Measurements from ENCODE around the gene CEACAM5.

CEACAM5 gene

DNA sequence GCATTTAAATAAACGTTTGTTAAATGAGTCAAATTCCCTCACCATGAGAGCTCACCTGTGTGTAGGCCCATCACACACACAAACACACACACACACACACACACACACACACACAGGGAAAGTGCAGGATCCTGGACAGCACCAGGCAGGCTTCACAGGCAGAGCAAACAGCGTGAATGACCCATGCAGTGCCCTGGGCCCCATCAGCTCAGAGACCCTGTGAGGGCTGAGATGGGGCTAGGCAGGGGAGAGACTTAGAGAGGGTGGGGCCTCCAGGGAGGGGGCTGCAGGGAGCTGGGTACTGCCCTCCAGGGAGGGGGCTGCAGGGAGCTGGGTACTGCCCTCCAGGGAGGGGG is 8.5 kb upstream of the CEACAM5 start:
- H3K4me3 ChIP-seq (ENCODE audit: control insufficient read depth, low read depth, low read length), result no peak overlapping the region
- no peak for DNase-seq (ENCODE audit: low read depth)
- TF ChIP-seq, protein P1, sequence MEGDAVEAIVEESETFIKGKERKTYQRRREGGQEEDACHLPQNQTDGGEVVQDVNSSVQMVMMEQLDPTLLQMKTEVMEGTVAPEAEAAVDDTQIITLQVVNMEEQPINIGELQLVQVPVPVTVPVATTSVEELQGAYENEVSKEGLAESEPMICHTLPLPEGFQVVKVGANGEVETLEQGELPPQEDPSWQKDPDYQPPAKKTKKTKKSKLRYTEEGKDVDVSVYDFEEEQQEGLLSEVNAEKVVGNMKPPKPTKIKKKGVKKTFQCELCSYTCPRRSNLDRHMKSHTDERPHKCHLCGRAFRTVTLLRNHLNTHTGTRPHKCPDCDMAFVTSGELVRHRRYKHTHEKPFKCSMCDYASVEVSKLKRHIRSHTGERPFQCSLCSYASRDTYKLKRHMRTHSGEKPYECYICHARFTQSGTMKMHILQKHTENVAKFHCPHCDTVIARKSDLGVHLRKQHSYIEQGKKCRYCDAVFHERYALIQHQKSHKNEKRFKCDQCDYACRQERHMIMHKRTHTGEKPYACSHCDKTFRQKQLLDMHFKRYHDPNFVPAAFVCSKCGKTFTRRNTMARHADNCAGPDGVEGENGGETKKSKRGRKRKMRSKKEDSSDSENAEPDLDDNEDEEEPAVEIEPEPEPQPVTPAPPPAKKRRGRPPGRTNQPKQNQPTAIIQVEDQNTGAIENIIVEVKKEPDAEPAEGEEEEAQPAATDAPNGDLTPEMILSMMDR (IDR thresholded peaks at IDR 0.05; ENCODE audit: control insufficient read depth, insufficient read depth, low read depth, low read length, missing control alignments), result no peak

DNA sequence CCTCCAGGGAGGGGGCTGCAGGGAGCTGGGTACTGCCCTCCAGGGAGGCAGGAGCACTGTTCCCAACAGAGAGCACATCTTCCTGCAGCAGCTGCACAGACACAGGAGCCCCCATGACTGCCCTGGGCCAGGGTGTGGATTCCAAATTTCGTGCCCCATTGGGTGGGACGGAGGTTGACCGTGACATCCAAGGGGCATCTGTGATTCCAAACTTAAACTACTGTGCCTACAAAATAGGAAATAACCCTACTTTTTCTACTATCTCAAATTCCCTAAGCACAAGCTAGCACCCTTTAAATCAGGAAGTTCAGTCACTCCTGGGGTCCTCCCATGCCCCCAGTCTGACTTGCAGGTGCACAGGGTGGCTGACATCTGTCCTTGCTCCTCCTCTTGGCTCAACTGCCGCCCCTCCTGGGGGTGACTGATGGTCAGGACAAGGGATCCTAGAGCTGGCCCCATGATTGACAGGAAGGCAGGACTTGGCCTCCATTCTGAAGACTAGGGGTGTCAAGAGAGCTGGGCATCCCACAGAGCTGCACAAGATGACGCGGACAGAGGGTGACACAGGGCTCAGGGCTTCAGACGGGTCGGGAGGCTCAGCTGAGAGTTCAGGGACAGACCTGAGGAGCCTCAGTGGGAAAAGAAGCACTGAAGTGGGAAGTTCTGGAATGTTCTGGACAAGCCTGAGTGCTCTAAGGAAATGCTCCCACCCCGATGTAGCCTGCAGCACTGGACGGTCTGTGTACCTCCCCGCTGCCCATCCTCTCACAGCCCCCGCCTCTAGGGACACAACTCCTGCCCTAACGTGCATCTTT is 7.8 kb upstream of the CEACAM5 start:
- DNase-seq (ENCODE audit: low read depth), result no peak
- TF ChIP-seq, protein P1 (IDR thresholded peaks at IDR 0.05; ENCODE audit: control insufficient read depth, insufficient read depth, low read depth, low read length, missing control alignments), result no peak
- H3K4me3 ChIP-seq (ENCODE audit: control insufficient read depth, low read depth, low read length), result no peak overlapping the region

DNA sequence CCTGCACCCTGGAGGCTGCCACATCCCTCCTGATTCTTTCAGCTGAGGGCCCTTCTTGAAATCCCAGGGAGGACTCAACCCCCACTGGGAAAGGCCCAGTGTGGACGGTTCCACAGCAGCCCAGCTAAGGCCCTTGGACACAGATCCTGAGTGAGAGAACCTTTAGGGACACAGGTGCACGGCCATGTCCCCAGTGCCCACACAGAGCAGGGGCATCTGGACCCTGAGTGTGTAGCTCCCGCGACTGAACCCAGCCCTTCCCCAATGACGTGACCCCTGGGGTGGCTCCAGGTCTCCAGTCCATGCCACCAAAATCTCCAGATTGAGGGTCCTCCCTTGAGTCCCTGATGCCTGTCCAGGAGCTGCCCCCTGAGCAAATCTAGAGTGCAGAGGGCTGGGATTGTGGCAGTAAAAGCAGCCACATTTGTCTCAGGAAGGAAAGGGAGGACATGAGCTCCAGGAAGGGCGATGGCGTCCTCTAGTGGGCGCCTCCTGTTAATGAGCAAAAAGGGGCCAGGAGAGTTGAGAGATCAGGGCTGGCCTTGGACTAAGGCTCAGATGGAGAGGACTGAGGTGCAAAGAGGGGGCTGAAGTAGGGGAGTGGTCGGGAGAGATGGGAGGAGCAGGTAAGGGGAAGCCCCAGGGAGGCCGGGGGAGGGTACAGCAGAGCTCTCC is 6.9 kb upstream of the CEACAM5 start:
- H3K4me3 ChIP-seq (ENCODE audit: control insufficient read depth, low read depth, low read length), result no peak overlapping the region
- TF ChIP-seq, protein P1 (IDR thresholded peaks at IDR 0.05; ENCODE audit: control insufficient read depth, insufficient read depth, low read depth, low read length, missing control alignments), result no peak
- no peak for DNase-seq (ENCODE audit: low read depth)

DNA sequence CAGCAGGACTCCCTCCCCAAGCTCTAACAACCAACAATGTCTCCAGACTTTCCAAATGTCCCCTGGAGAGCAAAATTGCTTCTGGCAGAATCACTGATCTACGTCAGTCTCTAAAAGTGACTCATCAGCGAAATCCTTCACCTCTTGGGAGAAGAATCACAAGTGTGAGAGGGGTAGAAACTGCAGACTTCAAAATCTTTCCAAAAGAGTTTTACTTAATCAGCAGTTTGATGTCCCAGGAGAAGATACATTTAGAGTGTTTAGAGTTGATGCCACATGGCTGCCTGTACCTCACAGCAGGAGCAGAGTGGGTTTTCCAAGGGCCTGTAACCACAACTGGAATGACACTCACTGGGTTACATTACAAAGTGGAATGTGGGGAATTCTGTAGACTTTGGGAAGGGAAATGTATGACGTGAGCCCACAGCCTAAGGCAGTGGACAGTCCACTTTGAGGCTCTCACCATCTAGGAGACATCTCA is 6.2 kb upstream of the CEACAM5 start:
- no peak overlapping the region for H3K4me3 ChIP-seq (ENCODE audit: control insufficient read depth, low read depth, low read length)
- TF ChIP-seq, protein P1 (IDR thresholded peaks at IDR 0.05; ENCODE audit: control insufficient read depth, insufficient read depth, low read depth, low read length, missing control alignments), result no peak
- no peak for DNase-seq (ENCODE audit: low read depth)

DNA sequence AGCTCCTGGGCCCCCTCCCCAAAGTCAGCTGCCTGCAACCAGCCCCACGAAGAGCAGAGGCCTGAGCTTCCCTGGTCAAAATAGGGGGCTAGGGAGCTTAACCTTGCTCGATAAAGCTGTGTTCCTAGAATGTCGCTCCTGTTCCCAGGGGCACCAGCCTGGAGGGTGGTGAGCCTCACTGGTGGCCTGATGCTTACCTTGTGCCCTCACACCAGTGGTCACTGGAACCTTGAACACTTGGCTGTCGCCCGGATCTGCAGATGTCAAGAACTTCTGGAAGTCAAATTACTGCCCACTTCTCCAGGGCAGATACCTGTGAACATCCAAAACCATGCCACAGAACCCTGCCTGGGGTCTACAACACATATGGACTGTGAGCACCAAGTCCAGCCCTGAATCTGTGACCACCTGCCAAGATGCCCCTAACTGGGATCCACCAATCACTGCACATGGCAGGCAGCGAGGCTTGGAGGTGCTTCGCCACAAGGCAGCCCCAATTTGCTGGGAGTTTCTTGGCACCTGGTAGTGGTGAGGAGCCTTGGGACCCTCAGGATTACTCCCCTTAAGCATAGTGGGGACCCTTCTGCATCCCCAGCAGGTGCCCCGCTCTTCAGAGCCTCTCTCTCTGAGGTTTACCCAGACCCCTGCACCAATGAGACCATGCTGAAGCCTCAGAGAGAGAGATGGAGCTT is 4.7 kb upstream of the CEACAM5 start:
- TF ChIP-seq, protein P1 (IDR thresholded peaks at IDR 0.05; ENCODE audit: control insufficient read depth, insufficient read depth, low read depth, low read length, missing control alignments), result no peak
- no peak for DNase-seq (ENCODE audit: low read depth)
- no peak overlapping the region for H3K4me3 ChIP-seq (ENCODE audit: control insufficient read depth, low read depth, low read length)

DNA sequence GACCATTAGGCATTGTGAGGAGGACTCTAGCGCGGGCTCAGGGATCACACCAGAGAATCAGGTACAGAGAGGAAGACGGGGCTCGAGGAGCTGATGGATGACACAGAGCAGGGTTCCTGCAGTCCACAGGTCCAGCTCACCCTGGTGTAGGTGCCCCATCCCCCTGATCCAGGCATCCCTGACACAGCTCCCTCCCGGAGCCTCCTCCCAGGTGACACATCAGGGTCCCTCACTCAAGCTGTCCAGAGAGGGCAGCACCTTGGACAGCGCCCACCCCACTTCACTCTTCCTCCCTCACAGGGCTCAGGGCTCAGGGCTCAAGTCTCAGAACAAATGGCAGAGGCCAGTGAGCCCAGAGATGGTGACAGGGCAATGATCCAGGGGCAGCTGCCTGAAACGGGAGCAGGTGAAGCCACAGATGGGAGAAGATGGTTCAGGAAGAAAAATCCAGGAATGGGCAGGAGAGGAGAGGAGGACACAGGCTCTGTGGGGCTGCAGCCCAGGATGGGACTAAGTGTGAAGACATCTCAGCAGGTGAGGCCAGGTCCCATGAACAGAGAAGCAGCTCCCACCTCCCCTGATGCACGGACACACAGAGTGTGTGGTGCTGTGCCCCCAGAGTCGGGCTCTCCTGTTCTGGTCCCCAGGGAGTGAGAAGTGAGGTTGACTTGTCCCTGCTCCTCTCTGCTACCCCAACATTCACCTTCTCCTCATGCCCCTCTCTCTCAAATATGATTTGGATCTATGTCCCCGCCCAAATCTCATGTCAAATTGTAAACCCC is 2.8 kb upstream of the CEACAM5 start:
- TF ChIP-seq, protein P1 (IDR thresholded peaks at IDR 0.05; ENCODE audit: control insufficient read depth, insufficient read depth, low read depth, low read length, missing control alignments), result no peak
- no peak overlapping the region for H3K4me3 ChIP-seq (ENCODE audit: control insufficient read depth, low read depth, low read length)
- no peak for DNase-seq (ENCODE audit: low read depth)

Measured in AG09309 (cell line).